Measurements from ENCODE around the gene DDX55. TPM values are rescaled to one million over a fixed set of nuclear protein-coding genes. Genes with fewer than 3 reads are reported as not detected.
"Not testable (repeated sequence)": the region's sequence is repeated elsewhere in the genome, so short reads cannot be mapped to it uniquely, and the experiment has no call there.

Gene DDX55
- total RNA-seq: 10 to 100 TPM; 40.8 to 57.4 TPM

GRCh38 chr12:123601602-123602489 is at the start of gene DDX55:
TSS of gene DDX55 (plus strand) at chr12:123602099. CDS start at chr12:123602149, 50 bp downstream.
- H3K9me3 Mint-ChIP-seq: no peaks in the 10 kb centered on the region
- peaks cover 21 to 25% of the 10 kb centered on the region in 2 donors for H3K36me3 Mint-ChIP-seq
- ATAC-seq: peak; percentile 95 to 97
- DNase-seq (ENCODE audit: low spot score in 2 of 2): peak; percentile 85 to 88
- H3K27ac Mint-ChIP-seq: peak within 1 kb of the TSS; percentile 84 to 95

- DNase-seq (ENCODE audit: low spot score in 2 of 2); ATAC-seq; H3K9me3 Mint-ChIP-seq; H3K27ac Mint-ChIP-seq; H3K36me3 Mint-ChIP-seq: not testable (repeated sequence)
Observed at GRCh38 chr12:123554136-123554535, 47.8 kb upstream of the DDX55 start.

GRCh38 chr12:123554843-123555242 is 47.1 kb upstream of the DDX55 start:
- ATAC-seq; H3K9me3 Mint-ChIP-seq; H3K27ac Mint-ChIP-seq; H3K36me3 Mint-ChIP-seq; DNase-seq (ENCODE audit: low spot score in 2 of 2): not testable (repeated sequence)

- not testable (repeated sequence) for H3K36me3 Mint-ChIP-seq; ATAC-seq; DNase-seq (ENCODE audit: low spot score in 2 of 2); H3K9me3 Mint-ChIP-seq; H3K27ac Mint-ChIP-seq
Observed at GRCh38 chr12:123558487-123558886, 43.4 kb upstream of the DDX55 start.

- Mint-ChIP-seq H3K9me3 (no peaks in the 10 kb centered on the region), H3K27ac (no peak overlapping the region), H3K36me3 (no peaks in the 10 kb centered on the region)
- ATAC-seq: no peak
- DNase-seq (ENCODE audit: low spot score in 2 of 2): no peak
Observed at GRCh38 chr12:123559468-123559867, 42.4 kb upstream of the DDX55 start.

- ATAC-seq (no peak), DNase-seq (ENCODE audit: low spot score in 2 of 2) (no peak)
- H3K9me3 Mint-ChIP-seq: no peaks in the 10 kb centered on the region
- no peaks in the 10 kb centered on the region for H3K36me3 Mint-ChIP-seq
- H3K27ac Mint-ChIP-seq: no peak overlapping the region
Observed at GRCh38 chr12:123571343-123571813, 30.5 kb upstream of the DDX55 start.

- ATAC-seq: no peak
- Mint-ChIP-seq H3K36me3 (no peaks in the 10 kb centered on the region), H3K27ac (no peak overlapping the region), H3K9me3 (no peaks in the 10 kb centered on the region)
- no peak for DNase-seq (ENCODE audit: low spot score in 2 of 2)
Observed at GRCh38 chr12:123572391-123572790, 29.5 kb upstream of the DDX55 start.

GRCh38 chr12:123573870-123574269 is 28.0 kb upstream of the DDX55 start:
- DNase-seq (ENCODE audit: low spot score in 2 of 2) (no peak), ATAC-seq (no peak)
- H3K36me3 Mint-ChIP-seq: no peaks in the 10 kb centered on the region
- H3K9me3 Mint-ChIP-seq: no peaks in the 10 kb centered on the region
- no peak overlapping the region for H3K27ac Mint-ChIP-seq

GRCh38 chr12:123576611-123577010 is 25.3 kb upstream of the DDX55 start:
- DNase-seq (ENCODE audit: low spot score in 2 of 2): no peak
- H3K27ac Mint-ChIP-seq: no peak overlapping the region
- no peaks in the 10 kb centered on the region for H3K9me3 Mint-ChIP-seq
- no peak for ATAC-seq
- H3K36me3 Mint-ChIP-seq: no peaks in the 10 kb centered on the region

GRCh38 chr12:123578243-123578642 is 23.7 kb upstream of the DDX55 start:
- ATAC-seq (no peak), DNase-seq (ENCODE audit: low spot score in 2 of 2) (no peak)
- H3K27ac Mint-ChIP-seq: no peak overlapping the region
- no peaks in the 10 kb centered on the region for H3K9me3 Mint-ChIP-seq
- H3K36me3 Mint-ChIP-seq: peaks cover 0 to 6% of the 10 kb centered on the region in 2 donors

- not testable (repeated sequence) for ATAC-seq; DNase-seq (ENCODE audit: low spot score in 2 of 2); H3K9me3 Mint-ChIP-seq; H3K27ac Mint-ChIP-seq; H3K36me3 Mint-ChIP-seq
Observed at GRCh38 chr12:123578829-123579228, 23.1 kb upstream of the DDX55 start.

- H3K36me3 Mint-ChIP-seq: peaks cover 7 to 12% of the 10 kb centered on the region in 2 donors
- H3K9me3 Mint-ChIP-seq: no peaks in the 10 kb centered on the region
- no peak for ATAC-seq
- H3K27ac Mint-ChIP-seq: no peak overlapping the region
- DNase-seq (ENCODE audit: low spot score in 2 of 2): no peak
Observed at GRCh38 chr12:123580772-123581171, 21.1 kb upstream of the DDX55 start.

GRCh38 chr12:123591702-123592481 is 10.0 kb upstream of the DDX55 start:
- H3K36me3 Mint-ChIP-seq: peaks cover 9 to 14% of the 10 kb centered on the region in 2 donors

GRCh38 chr12:123595729-123596128 is 6.2 kb upstream of the DDX55 start:
- Mint-ChIP-seq H3K27ac (no peak overlapping the region), H3K9me3 (no peaks in the 10 kb centered on the region), H3K36me3 (peaks cover 1% of the 10 kb centered on the region in 2 donors)
- DNase-seq (ENCODE audit: low spot score in 2 of 2) (no peak), ATAC-seq (no peak)

More at GRCh38 chr12:123591702-123592481, 10.0 kb upstream of the DDX55 start:
- Mint-ChIP-seq H3K9me3 (no peaks in the 10 kb centered on the region), H3K27ac (peak overlapping the region; percentile 26 to 67)
- DNase-seq (ENCODE audit: low spot score in 2 of 2) (no peak), ATAC-seq (no peak)

- DNase-seq (ENCODE audit: low spot score in 2 of 2): no peak
- no peak overlapping the region for H3K27ac Mint-ChIP-seq
- no peak for ATAC-seq
- H3K9me3 Mint-ChIP-seq: no peaks in the 10 kb centered on the region
- peaks cover 10% of the 10 kb centered on the region in 2 donors for H3K36me3 Mint-ChIP-seq
Observed at GRCh38 chr12:123597100-123597499, 4.8 kb upstream of the DDX55 start.

GRCh38 chr12:123598522-123598921 is 3.4 kb upstream of the DDX55 start:
- peaks cover 21% of the 10 kb centered on the region in 2 donors for H3K36me3 Mint-ChIP-seq
- DNase-seq (ENCODE audit: low spot score in 2 of 2): no peak
- peak overlapping the region in 1 of 2 donors; percentile 47 for H3K27ac Mint-ChIP-seq
- H3K9me3 Mint-ChIP-seq: no peaks in the 10 kb centered on the region
- no peak for ATAC-seq

GRCh38 chr12:123599310-123599709 is 2.6 kb upstream of the DDX55 start:
- H3K36me3 Mint-ChIP-seq: peaks cover 21% of the 10 kb centered on the region in 2 donors
- H3K27ac Mint-ChIP-seq: peak overlapping the region; percentile 2 to 47
- H3K9me3 Mint-ChIP-seq: no peaks in the 10 kb centered on the region

More at GRCh38 chr12:123599310-123599709, 2.6 kb upstream of the DDX55 start:
- no peak for DNase-seq (ENCODE audit: low spot score in 2 of 2)
- no peak for ATAC-seq

All from activated naive CD4-positive, alpha-beta T cell treated with anti-CD3 and anti-CD28 coated beads, Interleukin-2, amount 50 U/mL, for 72 hours (primary cell).